ENCODE measurements around the gene KIRREL3.

DNA sequence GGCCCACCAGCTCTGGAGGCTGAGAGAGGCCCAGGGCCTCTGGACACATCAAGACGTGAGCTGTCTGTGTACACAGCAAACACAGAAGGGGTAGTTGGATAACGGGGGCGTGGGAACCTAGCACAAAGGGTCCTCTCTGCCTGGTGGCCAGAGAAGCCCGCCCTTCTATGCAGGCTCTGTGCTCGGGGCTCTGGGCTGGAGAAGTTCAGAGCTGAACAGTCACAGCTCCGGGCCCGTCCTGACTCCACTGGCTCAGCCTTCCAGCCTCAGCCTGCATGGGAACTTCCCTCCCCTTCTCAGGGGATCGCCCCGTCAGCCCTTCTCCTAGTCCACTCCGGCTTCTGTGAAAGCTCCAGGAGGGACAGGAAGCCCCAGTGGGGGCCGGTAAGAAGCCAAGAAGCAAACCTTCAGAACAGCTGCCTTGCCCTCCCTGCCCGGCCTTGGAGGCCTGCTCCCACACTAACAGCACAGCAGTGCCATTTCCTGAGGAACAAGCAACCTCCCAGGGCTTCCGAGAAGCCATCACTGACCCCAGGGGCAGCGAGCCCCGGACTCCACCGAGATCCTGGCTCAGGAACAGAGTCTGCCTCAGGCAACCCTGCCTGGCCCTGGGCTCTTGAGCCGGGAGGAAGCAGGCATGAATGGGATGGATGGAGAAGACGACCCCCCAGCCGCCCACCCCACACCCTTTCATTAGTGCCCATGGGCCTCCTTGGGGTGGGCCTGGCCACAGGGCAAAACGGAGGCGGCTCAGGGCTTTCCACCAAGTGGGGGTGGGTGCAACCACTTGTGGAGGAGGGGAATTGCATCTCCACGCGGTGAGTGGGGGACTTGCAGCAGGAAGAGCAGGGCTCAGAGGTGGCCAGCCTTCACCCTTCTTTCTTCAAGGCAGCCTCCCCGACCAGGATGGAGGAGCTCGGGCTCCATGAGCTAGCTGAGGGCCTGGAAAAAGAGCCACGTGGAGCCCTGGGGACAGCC lies 525.3 kb downstream of the KIRREL3 start:
- TF ChIP-seq, protein P1, sequence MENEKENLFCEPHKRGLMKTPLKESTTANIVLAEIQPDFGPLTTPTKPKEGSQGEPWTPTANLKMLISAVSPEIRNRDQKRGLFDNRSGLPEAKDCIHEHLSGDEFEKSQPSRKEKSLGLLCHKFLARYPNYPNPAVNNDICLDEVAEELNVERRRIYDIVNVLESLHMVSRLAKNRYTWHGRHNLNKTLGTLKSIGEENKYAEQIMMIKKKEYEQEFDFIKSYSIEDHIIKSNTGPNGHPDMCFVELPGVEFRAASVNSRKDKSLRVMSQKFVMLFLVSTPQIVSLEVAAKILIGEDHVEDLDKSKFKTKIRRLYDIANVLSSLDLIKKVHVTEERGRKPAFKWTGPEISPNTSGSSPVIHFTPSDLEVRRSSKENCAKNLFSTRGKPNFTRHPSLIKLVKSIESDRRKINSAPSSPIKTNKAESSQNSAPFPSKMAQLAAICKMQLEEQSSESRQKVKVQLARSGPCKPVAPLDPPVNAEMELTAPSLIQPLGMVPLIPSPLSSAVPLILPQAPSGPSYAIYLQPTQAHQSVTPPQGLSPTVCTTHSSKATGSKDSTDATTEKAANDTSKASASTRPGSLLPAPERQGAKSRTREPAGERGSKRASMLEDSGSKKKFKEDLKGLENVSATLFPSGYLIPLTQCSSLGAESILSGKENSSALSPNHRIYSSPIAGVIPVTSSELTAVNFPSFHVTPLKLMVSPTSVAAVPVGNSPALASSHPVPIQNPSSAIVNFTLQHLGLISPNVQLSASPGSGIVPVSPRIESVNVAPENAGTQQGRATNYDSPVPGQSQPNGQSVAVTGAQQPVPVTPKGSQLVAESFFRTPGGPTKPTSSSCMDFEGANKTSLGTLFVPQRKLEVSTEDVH (IDR thresholded peaks at IDR 0.05; ENCODE audit: low read depth, partially characterized antibody) = no peak
- TF ChIP-seq MEIS2 (IDR thresholded peaks at IDR 0.05; ENCODE audit: partially characterized antibody) = no peak

Measured in K562 (cell line).